HFFc6 (cell line): ENCODE results near the gene WHRN. TPM values are rescaled to one million over a fixed set of nuclear protein-coding genes. Genes with fewer than 3 reads are reported as not detected.
A peak's percentile ranks its signal among the peaks of the same experiment; 100 is the strongest.

Experiments
- DNase-seq: peaks from one replicate; pipeline ENCODE4 v3.0.0-alpha.2; 2018
- H3K27ac Mint-ChIP-seq: 2 replicates; pipeline ENCODE4 v1.8.0; 2020; ENCODE audit warnings: mild to moderate bottlenecking, mixed read lengths
- H3K27me3 Mint-ChIP-seq: 2 replicates; pipeline ENCODE4 v1.8.0; 2021; ENCODE audit warnings: mild to moderate bottlenecking, moderate library complexity, mixed read lengths; ENCODE audit not compliant: insufficient read depth
- H3K36me3 Mint-ChIP-seq: 2 replicates; pipeline ENCODE4 v1.8.0; 2021; ENCODE audit warnings: low read depth, mixed read lengths
- H3K4me1 Mint-ChIP-seq: 2 replicates; pipeline ENCODE4 v1.8.0; 2020; ENCODE audit warnings: low read depth, mixed read lengths
- H3K4me3 Mint-ChIP-seq: 2 replicates; pipeline ENCODE4 v1.8.0; 2020; ENCODE audit warnings: mild to moderate bottlenecking, moderate library complexity, mixed read lengths
- H3K9me3 Mint-ChIP-seq: 2 replicates; pipeline ENCODE4 v1.8.0; 2020; ENCODE audit warnings: mild to moderate bottlenecking, mixed read lengths
- CTCF ChIP-seq: fragments of 200-600 bp; sonication (generic); IDR thresholded peaks from 2 replicates; pipeline ENCODE4 v1.5.0; 2021; ENCODE audit warnings: antibody characterized with exemption, mild to moderate bottlenecking
- total RNA-seq, 6 experiments: library from RNA; stranded (reverse); fragmentation: NEBNext Ultra II Directional; extraction: Animal tissue kit (Norgen Biotek cat#: 25700); gene quantifications; 2 replicates in 1 of 6; 3 replicates in 5 of 6; pipeline ENCODE4 v1.2.3, GENCODE V29; 2021

Gene WHRN
- total RNA-seq, 6 experiments from 2014 or later: 3.0 to 4.8 (median 3.6) TPM

- Mint-ChIP-seq H3K27me3 (peaks cover 5% of the 10 kb centered on the region), H3K9me3 (no peaks in the 10 kb centered on the region), H3K36me3 (no peaks in the 10 kb centered on the region), H3K4me1 (peaks cover 51% of the 10 kb centered on the region), H3K27ac (no peak overlapping the region), H3K4me3 (no peak overlapping the region)
- no peak for DNase-seq
- TF ChIP-seq CTCF: no peak
These were observed 17.6 kb upstream of the WHRN start for GRCh38 chr9:114522847-114523246.

- no peaks in the 10 kb centered on the region for H3K9me3 Mint-ChIP-seq
- no peak for TF ChIP-seq CTCF
These were observed 17.0 kb upstream of the WHRN start for GRCh38 chr9:114522286-114522685.

DNA sequence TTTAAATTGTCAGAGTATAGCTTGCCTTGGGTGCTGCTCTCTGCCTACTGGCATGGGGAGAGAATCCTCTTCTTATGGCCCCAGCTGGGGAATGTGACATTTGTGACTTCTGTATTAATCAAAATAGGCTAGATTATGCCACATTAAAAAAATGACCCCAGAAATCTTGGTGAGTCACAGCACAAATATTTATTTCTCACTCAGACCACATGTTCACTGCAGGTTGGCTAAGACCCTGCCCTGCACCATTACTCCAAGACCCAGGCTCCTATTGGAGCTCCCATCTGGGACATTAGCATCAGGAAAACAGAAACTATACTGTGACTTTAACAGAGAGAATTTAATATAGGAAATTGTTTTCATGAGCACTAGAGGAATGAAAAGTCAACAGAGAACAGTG lies 16.6 kb upstream of the WHRN start:
- Mint-ChIP-seq H3K27me3 (peaks cover 5% of the 10 kb centered on the region), H3K27ac (no peak overlapping the region), H3K4me1 (peaks cover 52% of the 10 kb centered on the region), H3K36me3 (no peaks in the 10 kb centered on the region), H3K9me3 (no peaks in the 10 kb centered on the region; the same call in 1 of the 2 replicates), H3K4me3 (no peak overlapping the region)
- DNase-seq: no peak
- no peak for TF ChIP-seq CTCF

More at GRCh38 chr9:114522286-114522685, 17.0 kb upstream of the WHRN start:
- peaks cover 5% of the 10 kb centered on the region for H3K27me3 Mint-ChIP-seq
- DNase-seq: no peak
- no peak overlapping the region for H3K4me3 Mint-ChIP-seq
- H3K4me1 Mint-ChIP-seq: peaks cover 48% of the 10 kb centered on the region
- H3K36me3 Mint-ChIP-seq: no peaks in the 10 kb centered on the region
- H3K27ac Mint-ChIP-seq: no peak overlapping the region

DNA sequence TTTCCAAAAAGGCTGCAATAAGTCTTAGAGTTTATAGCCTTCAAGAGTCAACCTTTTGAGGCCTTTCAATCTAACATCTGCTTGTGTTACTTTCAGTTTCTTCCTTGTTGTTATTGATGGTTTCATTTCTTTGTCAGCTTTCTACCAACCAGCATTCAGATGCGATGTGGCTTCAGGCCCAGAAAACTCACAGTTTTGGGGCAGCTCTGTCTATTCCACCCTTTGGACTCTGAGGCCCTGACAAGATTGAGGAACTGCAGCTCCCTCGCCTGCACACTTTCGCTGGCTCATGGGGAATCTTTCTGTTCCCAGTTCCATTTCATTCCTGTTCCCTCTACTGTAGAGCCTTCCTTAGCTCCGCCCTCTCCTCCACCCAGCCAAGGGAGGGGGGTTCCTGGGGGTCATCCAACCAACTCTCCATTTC lies 13.3 kb upstream of the WHRN start:
- Mint-ChIP-seq H3K27me3 (peaks cover 10% of the 10 kb centered on the region), H3K36me3 (peaks cover 4% of the 10 kb centered on the region; the same call in 1 of the 2 replicates), H3K9me3 (peaks cover 6% of the 10 kb centered on the region; the same call in 1 of the 2 replicates), H3K27ac (no peak overlapping the region), H3K4me1 (peaks cover 37% of the 10 kb centered on the region), H3K4me3 (0 out of 2 replicates have a peak overlapping the region, but pooled peaks have one; percentile 31)
- no peak for DNase-seq
- TF ChIP-seq CTCF: no peak

DNA sequence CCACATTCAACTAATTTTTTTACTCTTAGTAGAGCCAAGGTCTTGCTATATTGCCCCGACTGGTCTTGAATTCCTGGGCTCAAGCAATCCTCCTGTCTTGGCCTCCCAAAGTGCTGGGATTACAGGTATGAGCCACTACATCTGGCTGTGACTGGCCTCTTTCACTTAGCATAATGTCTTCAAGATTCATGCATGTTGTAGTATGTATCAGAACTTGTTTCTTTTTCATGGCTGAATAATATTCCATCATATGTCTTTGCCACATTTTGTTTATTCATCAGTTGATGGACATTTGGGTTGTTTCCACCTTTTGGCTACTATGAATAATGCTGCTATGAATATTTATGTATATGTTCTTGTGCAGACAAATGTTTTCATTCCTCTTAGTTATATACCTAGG lies 12.8 kb upstream of the WHRN start:
- DNase-seq: no peak
- Mint-ChIP-seq H3K27ac (no peak overlapping the region), H3K4me3 (no peak overlapping the region), H3K4me1 (peaks cover 40% of the 10 kb centered on the region), H3K36me3 (peaks cover 4% of the 10 kb centered on the region; the same call in 1 of the 2 replicates), H3K27me3 (peaks cover 10% of the 10 kb centered on the region), H3K9me3 (peaks cover 6% of the 10 kb centered on the region; the same call in 1 of the 2 replicates)
- no peak for TF ChIP-seq CTCF

DNA sequence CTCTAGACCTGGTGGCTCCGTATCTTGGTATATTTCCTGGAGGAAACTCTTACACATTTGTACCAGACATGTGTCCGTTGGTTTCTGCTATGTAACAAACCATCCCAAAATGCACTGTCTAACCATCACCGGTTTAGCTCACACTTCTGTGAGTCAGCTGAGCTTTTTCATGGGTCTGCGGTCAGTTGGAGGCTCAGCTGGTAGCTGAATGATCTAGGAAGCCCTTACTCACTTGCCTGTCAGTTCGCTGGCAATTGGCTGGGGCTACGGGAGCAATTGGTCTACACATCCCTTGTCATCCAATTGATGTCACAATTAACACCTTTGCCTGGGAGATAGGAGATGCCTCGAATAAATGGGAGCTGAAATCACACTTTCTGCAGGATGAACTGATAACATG lies 11.6 kb upstream of the WHRN start:
- peaks cover 4% of the 10 kb centered on the region; the same call in 1 of the 2 replicates for H3K36me3 Mint-ChIP-seq
- peak; percentile 88 for DNase-seq

More for the DNA sequence above, 11.6 kb upstream of the WHRN start:
- Mint-ChIP-seq H3K4me3 (no peak overlapping the region), H3K27ac (peak overlapping the region; percentile 15; the same call in 1 of the 2 replicates), H3K4me1 (peaks cover 38% of the 10 kb centered on the region), H3K9me3 (peaks cover 6% of the 10 kb centered on the region; the same call in 1 of the 2 replicates), H3K27me3 (peaks cover 10% of the 10 kb centered on the region)
- no peak for TF ChIP-seq CTCF
